ENCODE data around the gene MYRFL.
"Not testable (repeated sequence)": the region's sequence is repeated elsewhere in the genome, so short reads cannot be mapped to it uniquely, and the experiment has no call there.

DNA sequence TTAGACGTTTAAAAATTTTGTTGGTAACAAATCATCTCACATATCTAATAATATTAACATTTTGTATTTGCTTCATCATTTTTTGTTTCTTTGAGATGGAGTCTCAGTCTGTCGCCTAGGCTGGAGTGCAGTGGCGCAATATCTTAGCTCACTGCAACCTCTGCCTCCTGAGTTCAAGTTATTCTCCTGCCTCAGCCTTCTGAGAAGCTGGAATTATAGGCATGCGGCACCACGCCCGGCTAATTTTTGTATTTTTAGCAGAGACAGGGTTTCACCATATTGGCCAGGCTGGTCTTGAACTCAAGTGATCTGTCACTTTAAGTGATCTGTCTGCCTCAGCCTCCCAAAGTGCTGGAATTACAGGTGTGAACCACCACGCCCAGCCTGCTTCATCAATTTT lies 169.1 kb downstream of the MYRFL start:
- TF ChIP-seq, protein P1, sequence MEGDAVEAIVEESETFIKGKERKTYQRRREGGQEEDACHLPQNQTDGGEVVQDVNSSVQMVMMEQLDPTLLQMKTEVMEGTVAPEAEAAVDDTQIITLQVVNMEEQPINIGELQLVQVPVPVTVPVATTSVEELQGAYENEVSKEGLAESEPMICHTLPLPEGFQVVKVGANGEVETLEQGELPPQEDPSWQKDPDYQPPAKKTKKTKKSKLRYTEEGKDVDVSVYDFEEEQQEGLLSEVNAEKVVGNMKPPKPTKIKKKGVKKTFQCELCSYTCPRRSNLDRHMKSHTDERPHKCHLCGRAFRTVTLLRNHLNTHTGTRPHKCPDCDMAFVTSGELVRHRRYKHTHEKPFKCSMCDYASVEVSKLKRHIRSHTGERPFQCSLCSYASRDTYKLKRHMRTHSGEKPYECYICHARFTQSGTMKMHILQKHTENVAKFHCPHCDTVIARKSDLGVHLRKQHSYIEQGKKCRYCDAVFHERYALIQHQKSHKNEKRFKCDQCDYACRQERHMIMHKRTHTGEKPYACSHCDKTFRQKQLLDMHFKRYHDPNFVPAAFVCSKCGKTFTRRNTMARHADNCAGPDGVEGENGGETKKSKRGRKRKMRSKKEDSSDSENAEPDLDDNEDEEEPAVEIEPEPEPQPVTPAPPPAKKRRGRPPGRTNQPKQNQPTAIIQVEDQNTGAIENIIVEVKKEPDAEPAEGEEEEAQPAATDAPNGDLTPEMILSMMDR (IDR thresholded peaks at IDR 0.05; ENCODE audit: low read length) = not testable (repeated sequence)
- not testable (repeated sequence) for TF ChIP-seq EZH2 (IDR thresholded peaks at IDR 0.05; ENCODE audit: borderline replicate concordance, low read length)

Data from OCI-LY1 (cell line).